GM19324 (cell line): ENCODE measurements around the gene SORL1-AS1.

Experiments used
- ATAC-seq: cut with Tn5 transposase; IDR thresholded peaks from one replicate; pipeline ENCODE4 v1.9.1; 2021; ENCODE audit warnings: mild to moderate bottlenecking, moderate library complexity; ENCODE audit not compliant: unreplicated experiment, low FRiP score

SORL1-AS1 gene

GRCh38 chr11:121406291-121406690 is 46.5 kb downstream of the SORL1-AS1 start:
- ATAC-seq = no peak

GRCh38 chr11:121405646-121406045 is 47.1 kb downstream of the SORL1-AS1 start:
- ATAC-seq = no peak

DNA sequence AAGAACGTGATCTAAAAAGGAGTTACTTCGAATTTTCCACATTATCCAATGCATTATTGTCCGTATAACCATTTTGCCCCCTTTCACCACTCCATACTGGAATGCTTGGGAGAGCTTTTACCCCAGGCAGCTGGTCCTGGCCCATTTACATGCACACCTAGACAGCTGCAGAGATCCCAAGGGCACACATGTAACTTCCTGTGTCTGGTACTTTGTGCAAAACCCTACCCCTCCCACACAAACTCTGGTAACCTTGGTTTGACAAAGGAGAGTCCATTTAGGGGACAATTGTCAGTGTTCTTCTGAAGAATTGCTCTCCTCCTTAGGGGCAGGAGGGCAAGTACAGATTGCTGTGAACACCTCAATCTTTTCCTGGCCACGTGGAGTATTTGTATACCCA is 58.0 kb downstream of the SORL1-AS1 start:
- ATAC-seq = no peak

- no peak for ATAC-seq
Measured at GRCh38 chr11:121393855-121394254, 58.9 kb downstream of the SORL1-AS1 start.

GRCh38 chr11:121391914-121392313 is 60.9 kb downstream of the SORL1-AS1 start:
- ATAC-seq = no peak

- ATAC-seq = no peak
Measured at GRCh38 chr11:121389651-121390050, 63.1 kb downstream of the SORL1-AS1 start.
